Glutamatergic neuron (in vitro differentiated cells): ENCODE measurements around the gene DBF4B. TPM values are rescaled to one million over a fixed set of nuclear protein-coding genes. Genes with fewer than 3 reads are reported as not detected.
A peak's percentile ranks its signal among the peaks of the same experiment; 100 is the strongest.

Experiments
- DNase-seq: peaks from one replicate; pipeline ENCODE4 v3.0.0; 2022
- H3K27ac Mint-ChIP-seq: one replicate; pipeline ENCODE4 v1.8.0; 2020; ENCODE audit warnings: mild to moderate bottlenecking, mixed read lengths, inconsistent platforms; ENCODE audit not compliant: unreplicated experiment
- H3K27me3 Mint-ChIP-seq: one replicate; pipeline ENCODE4 v1.8.0; 2020; ENCODE audit warnings: mild to moderate bottlenecking, moderate library complexity, mixed read lengths, inconsistent platforms; ENCODE audit not compliant: unreplicated experiment
- H3K36me3 Mint-ChIP-seq: one replicate; pipeline ENCODE4 v1.8.0; 2020; ENCODE audit warnings: mild to moderate bottlenecking, mixed read lengths, inconsistent platforms; ENCODE audit not compliant: unreplicated experiment
- H3K4me1 Mint-ChIP-seq: one replicate; pipeline ENCODE4 v1.8.0; 2020; ENCODE audit warnings: mild to moderate bottlenecking, low read depth, mixed read lengths, inconsistent platforms; ENCODE audit not compliant: unreplicated experiment
- H3K4me3 Mint-ChIP-seq: one replicate; pipeline ENCODE4 v1.8.0; 2020; ENCODE audit warnings: mild to moderate bottlenecking, mixed read lengths, inconsistent platforms; ENCODE audit not compliant: unreplicated experiment
- H3K9me3 Mint-ChIP-seq: one replicate; pipeline ENCODE4 v1.8.0; 2020; ENCODE audit warnings: mild to moderate bottlenecking, moderate library complexity, mixed read lengths, inconsistent platforms; ENCODE audit not compliant: unreplicated experiment
- total RNA-seq: library from RNA; stranded (reverse); fragmentation: NEBNext Ultra II Directional; extraction: Animal tissue kit (Norgen Biotek cat#: 25700); gene quantifications from one replicate; pipeline ENCODE4 v1.2.1, GENCODE V29; 2021; ENCODE audit not compliant: unreplicated experiment
- TF ChIP-seq, protein P1 (sequence below): fragments of 200-600 bp; sonication (generic); IDR thresholded peaks from one replicate; pipeline ENCODE4 v1.5.0; 2021; ENCODE audit not compliant: partially characterized antibody, unreplicated experiment

DBF4B gene
- total RNA-seq, 1 donor from 2014 or later: 15.5 TPM

GRCh38 chr17:44759916-44760243 lies 51.4 kb downstream of the DBF4B start:
- Mint-ChIP-seq H3K9me3 (peaks cover 11% of the 10 kb centered on the region), H3K4me3 (peak overlapping the region; percentile 96), H3K27me3 (peaks cover 11% of the 10 kb centered on the region), H3K36me3 (no peaks in the 10 kb centered on the region), H3K27ac (peak overlapping the region; percentile 96), H3K4me1 (peaks cover 35% of the 10 kb centered on the region)
- TF ChIP-seq, protein P1, sequence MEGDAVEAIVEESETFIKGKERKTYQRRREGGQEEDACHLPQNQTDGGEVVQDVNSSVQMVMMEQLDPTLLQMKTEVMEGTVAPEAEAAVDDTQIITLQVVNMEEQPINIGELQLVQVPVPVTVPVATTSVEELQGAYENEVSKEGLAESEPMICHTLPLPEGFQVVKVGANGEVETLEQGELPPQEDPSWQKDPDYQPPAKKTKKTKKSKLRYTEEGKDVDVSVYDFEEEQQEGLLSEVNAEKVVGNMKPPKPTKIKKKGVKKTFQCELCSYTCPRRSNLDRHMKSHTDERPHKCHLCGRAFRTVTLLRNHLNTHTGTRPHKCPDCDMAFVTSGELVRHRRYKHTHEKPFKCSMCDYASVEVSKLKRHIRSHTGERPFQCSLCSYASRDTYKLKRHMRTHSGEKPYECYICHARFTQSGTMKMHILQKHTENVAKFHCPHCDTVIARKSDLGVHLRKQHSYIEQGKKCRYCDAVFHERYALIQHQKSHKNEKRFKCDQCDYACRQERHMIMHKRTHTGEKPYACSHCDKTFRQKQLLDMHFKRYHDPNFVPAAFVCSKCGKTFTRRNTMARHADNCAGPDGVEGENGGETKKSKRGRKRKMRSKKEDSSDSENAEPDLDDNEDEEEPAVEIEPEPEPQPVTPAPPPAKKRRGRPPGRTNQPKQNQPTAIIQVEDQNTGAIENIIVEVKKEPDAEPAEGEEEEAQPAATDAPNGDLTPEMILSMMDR: no peak
- no peak for DNase-seq

GRCh38 chr17:44760474-44761308 lies 52.2 kb downstream of the DBF4B start:
- H3K4me1 Mint-ChIP-seq: peaks cover 37% of the 10 kb centered on the region
- no peaks in the 10 kb centered on the region for H3K36me3 Mint-ChIP-seq
- H3K27ac Mint-ChIP-seq: peak overlapping the region; percentile 96
- TF ChIP-seq, protein P1: no peak
- H3K27me3 Mint-ChIP-seq: peaks cover 11% of the 10 kb centered on the region
- DNase-seq: peak; percentile 81
- H3K9me3 Mint-ChIP-seq: peaks cover 11% of the 10 kb centered on the region
- H3K4me3 Mint-ChIP-seq: peak overlapping the region; percentile 96

DNA sequence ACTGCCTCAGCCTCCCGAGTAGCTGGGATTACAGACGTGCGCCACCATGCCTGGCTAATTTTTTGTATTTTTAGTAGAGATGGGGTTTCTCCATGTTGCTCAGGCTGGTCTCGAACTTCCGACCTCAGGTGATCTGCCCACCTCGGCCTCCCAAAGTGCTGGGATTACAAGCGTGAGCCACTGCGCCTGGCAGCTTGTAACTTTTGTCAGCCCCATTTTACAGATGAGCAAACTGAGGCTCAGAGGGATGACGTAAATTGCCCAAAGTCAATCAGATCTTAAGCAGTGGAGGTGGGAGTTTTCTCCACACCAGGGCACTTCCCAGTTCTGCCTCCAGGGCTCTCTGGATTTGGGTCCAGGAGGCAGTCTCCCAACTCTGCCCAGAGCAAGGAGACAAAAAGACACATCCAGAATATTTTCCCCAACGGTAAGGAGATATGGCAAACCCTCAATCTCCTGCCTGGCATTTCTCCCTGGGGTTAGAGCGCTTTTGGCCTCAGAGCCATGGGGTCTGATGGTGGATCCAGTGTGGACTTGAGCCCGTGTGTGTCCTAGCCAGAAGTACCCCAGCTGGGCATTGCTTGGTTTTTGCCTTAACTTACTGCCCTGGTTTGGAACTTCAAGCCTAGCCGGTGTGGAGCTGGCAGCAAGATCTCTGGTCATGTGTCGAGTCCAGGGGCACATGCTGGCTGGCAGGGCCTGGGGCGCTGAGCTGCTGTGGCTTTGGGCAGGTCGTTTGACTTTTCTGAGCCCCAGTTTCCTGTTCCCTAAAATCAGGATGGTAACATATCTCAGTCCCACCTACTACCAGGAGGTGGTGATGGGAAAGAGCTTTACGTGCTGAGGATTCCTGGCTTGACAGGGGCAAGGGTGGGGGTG lies 53.7 kb downstream of the DBF4B start:
- Mint-ChIP-seq H3K36me3 (no peaks in the 10 kb centered on the region), H3K27ac (peak overlapping the region; percentile 72), H3K4me3 (peak overlapping the region; percentile 96), H3K27me3 (peaks cover 13% of the 10 kb centered on the region), H3K4me1 (peaks cover 46% of the 10 kb centered on the region), H3K9me3 (peaks cover 11% of the 10 kb centered on the region)
- TF ChIP-seq, protein P1: peak; percentile 32
- DNase-seq: no peak

DNA sequence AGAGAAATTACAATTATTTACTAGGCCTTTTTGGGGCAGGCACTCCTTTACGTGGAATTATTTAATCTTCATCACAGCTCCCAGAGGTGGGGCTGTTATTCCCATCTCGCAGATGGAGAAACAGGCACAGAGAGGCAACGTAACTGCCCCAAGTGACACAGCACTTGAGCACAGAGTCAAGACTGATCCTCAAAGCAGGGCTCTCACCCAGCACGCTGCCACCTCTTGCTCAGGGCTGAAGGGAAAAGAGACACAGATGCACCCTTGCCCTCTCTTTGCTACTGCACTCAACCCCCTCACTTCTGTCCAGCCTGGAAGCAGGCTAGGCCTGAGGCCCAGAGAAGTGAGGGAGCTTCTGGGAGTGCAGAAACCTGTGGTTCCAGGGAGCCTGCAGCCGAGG lies 54.7 kb downstream of the DBF4B start:
- peaks cover 50% of the 10 kb centered on the region for H3K4me1 Mint-ChIP-seq
- no peak for DNase-seq
- TF ChIP-seq, protein P1: no peak
- H3K9me3 Mint-ChIP-seq: peaks cover 15% of the 10 kb centered on the region
- H3K36me3 Mint-ChIP-seq: no peaks in the 10 kb centered on the region
- H3K27me3 Mint-ChIP-seq: peaks cover 15% of the 10 kb centered on the region
- peak overlapping the region; percentile 96 for H3K4me3 Mint-ChIP-seq
- H3K27ac Mint-ChIP-seq: no peak overlapping the region
